Heart left ventricle (tissue), 13 donors: Measurements from ENCODE around the gene ZNF219.

ENCODE experiments used
- POLR2A ChIP-seq, 2 donors: fragments of 450-650 bp; IDR thresholded peaks; one replicate each; pipeline ENCODE4 v1.6.1; 2017; ENCODE audit warnings: antibody characterized with exemption in 2 of 2, mild to moderate bottlenecking in 2 of 2, moderate library complexity in 2 of 2
- TF ChIP-seq, protein P1 (sequence below), 12 donors: fragments of 200-600 bp; sonication (generic) in 4 of 12; IDR thresholded peaks; one replicate each; pipeline versions ENCODE4 v1.5.0 to v1.8.0; 2018 to 2022; ENCODE audit warnings: antibody characterized with exemption in 12 of 12, mild to moderate bottlenecking in 5 of 12
- donor health status: ischemic (EF 13 %, LVEDD 7.1; RV severe dilation, severe dysfunction).
- donor health status: DM: no; HTN: yes; CAD: no.
- donor health status: DM: no; HTN: no; CAD: no.
- donor health status: ischemic (EF 25% LVEDD 6.9; RV normal size, moderate dysfunction).
- donor health status: ischemic (EF 25% LVEDD 5.7; RV mildly dilated, moderate dysfunction).
- donor health status: ischemic (EF 35%, LVEDD 5.7; RV mildly dilated, moderate dysfunction).
- donor health status: nonischemic (EF 11% LVEDD 7.7; RV severe dilation, severe dysfunction).
- donor health status: DM: yes; HTN: yes; CAD: no.
- donor health status: PGD.
- donor health status: ischemic (EF 29% LVEDD 5.4; RV normal size, mild dysfunction).
- donor health status: nonischemic (EF 23%, LVEDD 6.1; RV moderate dilation, normal function).

DNA sequence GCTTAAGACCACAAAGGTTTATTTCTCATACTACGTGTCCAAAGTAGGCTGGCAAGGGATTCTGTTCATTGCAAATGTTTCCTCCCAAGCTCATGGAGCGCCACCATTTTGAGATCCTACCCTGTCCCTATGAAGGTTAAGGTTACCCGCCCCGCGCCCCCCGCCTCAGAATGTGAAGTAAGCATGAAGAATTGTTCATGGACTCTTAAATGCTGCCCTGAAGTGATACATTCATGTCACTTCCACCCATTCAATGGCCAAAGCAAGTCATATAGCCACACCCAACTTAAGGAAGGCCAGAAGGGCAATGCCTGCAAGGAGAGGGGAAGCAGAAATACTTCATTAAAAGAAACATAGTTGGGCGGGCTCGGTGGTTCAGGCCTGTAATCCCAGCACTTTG, 6.6 kb upstream of the ZNF219 start:
- TF ChIP-seq, protein P1, sequence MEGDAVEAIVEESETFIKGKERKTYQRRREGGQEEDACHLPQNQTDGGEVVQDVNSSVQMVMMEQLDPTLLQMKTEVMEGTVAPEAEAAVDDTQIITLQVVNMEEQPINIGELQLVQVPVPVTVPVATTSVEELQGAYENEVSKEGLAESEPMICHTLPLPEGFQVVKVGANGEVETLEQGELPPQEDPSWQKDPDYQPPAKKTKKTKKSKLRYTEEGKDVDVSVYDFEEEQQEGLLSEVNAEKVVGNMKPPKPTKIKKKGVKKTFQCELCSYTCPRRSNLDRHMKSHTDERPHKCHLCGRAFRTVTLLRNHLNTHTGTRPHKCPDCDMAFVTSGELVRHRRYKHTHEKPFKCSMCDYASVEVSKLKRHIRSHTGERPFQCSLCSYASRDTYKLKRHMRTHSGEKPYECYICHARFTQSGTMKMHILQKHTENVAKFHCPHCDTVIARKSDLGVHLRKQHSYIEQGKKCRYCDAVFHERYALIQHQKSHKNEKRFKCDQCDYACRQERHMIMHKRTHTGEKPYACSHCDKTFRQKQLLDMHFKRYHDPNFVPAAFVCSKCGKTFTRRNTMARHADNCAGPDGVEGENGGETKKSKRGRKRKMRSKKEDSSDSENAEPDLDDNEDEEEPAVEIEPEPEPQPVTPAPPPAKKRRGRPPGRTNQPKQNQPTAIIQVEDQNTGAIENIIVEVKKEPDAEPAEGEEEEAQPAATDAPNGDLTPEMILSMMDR (IDR thresholded peaks at IDR 0.05), result no peak
- no peak for TF ChIP-seq POLR2A (IDR thresholded peaks at IDR 0.05)
